Bronchial epithelial cell (primary cell): Measurements from ENCODE around the gene TNRC6C. TPM values are rescaled to one million over a fixed set of nuclear protein-coding genes. Genes with fewer than 3 reads are reported as not detected.

Experiments
- DNase-seq: peaks from one replicate; pipeline ENCODE4 v3.0.0-alpha.2; 2010; ENCODE audit warnings: low read depth
- FAIRE-seq: peaks from 2 replicates; lab custom pipeline; 2011; peaks lifted over from hg19 to GRCh38; lab: Jason Lieb, UNC
- H3K27me3 ChIP-seq: 2 replicates; pipeline ENCODE4 v1.5.1; 2011; ENCODE audit warnings: low read length; ENCODE audit not compliant: control insufficient read depth, insufficient read depth
- H3K36me3 ChIP-seq: 2 replicates; pipeline ENCODE4 v1.5.1; 2011; ENCODE audit warnings: low read length; ENCODE audit not compliant: control insufficient read depth, insufficient read depth
- H3K4me3 ChIP-seq: 2 replicates; pipeline ENCODE4 v1.5.1; 2011; ENCODE audit warnings: mild to moderate bottlenecking, low read depth, low read length, control low read depth
- CTCF ChIP-seq: IDR thresholded peaks from 2 replicates; pipeline ENCODE4 v1.5.1; 2011; ENCODE audit warnings: mild to moderate bottlenecking, moderate library complexity, low read length, control low read depth, inconsistent platforms; ENCODE audit not compliant: insufficient read depth, severe bottlenecking
- total RNA-seq: library from RNA; depleted of rRNA; stranded (reverse); fragments of >200 nt; gene quantifications from 2 replicates; pipeline ENCODE4 v1.2.1, GENCODE V29; 2014

Gene TNRC6C
- total RNA-seq, 1 donor from 2014 or later: 0.79 TPM

- peak; percentile 40 for FAIRE-seq
- TF ChIP-seq CTCF: no peak
- Histone ChIP-seq H3K4me3 (no peak overlapping the region), H3K27me3 (no peaks in the 10 kb centered on the region), H3K36me3 (no peaks in the 10 kb centered on the region)
- DNase-seq: no peak
These were observed 152.7 kb downstream of the TNRC6C start for GRCh38 chr17:78111016-78111726.

- Histone ChIP-seq H3K4me3 (no peak overlapping the region), H3K27me3 (no peaks in the 10 kb centered on the region), H3K36me3 (no peaks in the 10 kb centered on the region)
- FAIRE-seq (no peak), DNase-seq (no peak)
- no peak for TF ChIP-seq CTCF
These were observed 153.4 kb downstream of the TNRC6C start for GRCh38 chr17:78111727-78112517.

- Histone ChIP-seq H3K4me3 (no peak overlapping the region), H3K36me3 (no peaks in the 10 kb centered on the region), H3K27me3 (no peaks in the 10 kb centered on the region)
- FAIRE-seq: no peak
- peak; percentile 97 for TF ChIP-seq CTCF
- DNase-seq: peak; percentile 32
These were observed 154.3 kb downstream of the TNRC6C start for GRCh38 chr17:78112518-78113471.

GRCh38 chr17:78113804-78114785, 155.6 kb downstream of the TNRC6C start:
- TF ChIP-seq CTCF: no peak
- FAIRE-seq: no peak
- Histone ChIP-seq H3K36me3 (no peaks in the 10 kb centered on the region), H3K27me3 (no peaks in the 10 kb centered on the region), H3K4me3 (no peak overlapping the region)
- DNase-seq: no peak
